ENCODE measurements around the gene ATP8B4. TPM values are rescaled to one million over a fixed set of nuclear protein-coding genes. Genes with fewer than 3 reads are reported as not detected.
"Not testable (repeated sequence)": the region's sequence is repeated elsewhere in the genome, so short reads cannot be mapped to it uniquely, and the experiment has no call there.

ATP8B4 gene
- total RNA-seq, 1 donor from 2014 or later, result 2.5 TPM

- Histone ChIP-seq H3K27ac (replicated peaks) (no peak overlapping the region), H3K4me1 (peaks cover 13% of the 10 kb centered on the region), H3K4me3 (no peak overlapping the region), H3K9me3 (replicated peaks) (no peaks in the 10 kb centered on the region), H3K27me3 (ENCODE audit: low read depth) (no peaks in the 10 kb centered on the region), H3K36me3 (no peaks in the 10 kb centered on the region)
- TF ChIP-seq CTCF (IDR thresholded peaks at IDR 0.05; ENCODE audit: borderline replicate concordance), result no peak
- intact Hi-C loops (cut with micrococcal nuclease), result no loop called here
- DNase-seq, result no peak
These were observed 19.4 kb upstream of the ATP8B4 start for GRCh38 chr15:50138391-50138790.

DNA sequence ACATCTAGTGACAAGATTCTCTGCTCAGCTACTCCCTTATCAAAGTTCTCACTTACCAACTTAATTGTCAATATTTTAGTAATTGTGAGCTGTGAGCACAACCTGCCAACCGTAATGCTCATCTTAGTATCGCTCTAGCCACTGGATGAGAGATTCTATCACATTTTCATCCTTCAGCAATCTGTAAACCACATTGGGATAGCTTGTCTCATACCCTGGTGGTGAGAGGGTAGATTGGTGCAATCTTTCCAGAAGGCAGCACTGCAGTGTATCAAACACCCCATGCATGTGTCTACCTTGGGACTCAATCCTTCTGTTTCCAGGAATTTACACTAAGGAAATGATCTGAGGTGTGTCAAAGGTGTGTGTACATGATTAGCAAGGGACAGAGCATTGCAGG, 18.9 kb upstream of the ATP8B4 start:
- Histone ChIP-seq H3K36me3 (no peaks in the 10 kb centered on the region), H3K4me3 (no peak overlapping the region), H3K9me3 (replicated peaks) (no peaks in the 10 kb centered on the region), H3K27ac (replicated peaks) (no peak overlapping the region), H3K27me3 (ENCODE audit: low read depth) (no peaks in the 10 kb centered on the region), H3K4me1 (peaks cover 13% of the 10 kb centered on the region)
- TF ChIP-seq CTCF (IDR thresholded peaks at IDR 0.05; ENCODE audit: borderline replicate concordance), result no peak
- intact Hi-C loops (cut with micrococcal nuclease), result no loop called here
- no peak for DNase-seq

- no peak overlapping the region for H3K27ac ChIP-seq (replicated peaks)
- H3K27me3 ChIP-seq (ENCODE audit: low read depth), result no peaks in the 10 kb centered on the region
- TF ChIP-seq CTCF (IDR thresholded peaks at IDR 0.05; ENCODE audit: borderline replicate concordance), result no peak
- no peaks in the 10 kb centered on the region for H3K36me3 ChIP-seq
- H3K9me3 ChIP-seq (replicated peaks), result no peaks in the 10 kb centered on the region
- H3K4me3 ChIP-seq, result no peak overlapping the region
- H3K4me1 ChIP-seq, result peaks cover 13% of the 10 kb centered on the region
- DNase-seq, result no peak
- intact Hi-C loops (cut with micrococcal nuclease), result no loop called here
These were observed 18.3 kb upstream of the ATP8B4 start for GRCh38 chr15:50137330-50137761.

DNA sequence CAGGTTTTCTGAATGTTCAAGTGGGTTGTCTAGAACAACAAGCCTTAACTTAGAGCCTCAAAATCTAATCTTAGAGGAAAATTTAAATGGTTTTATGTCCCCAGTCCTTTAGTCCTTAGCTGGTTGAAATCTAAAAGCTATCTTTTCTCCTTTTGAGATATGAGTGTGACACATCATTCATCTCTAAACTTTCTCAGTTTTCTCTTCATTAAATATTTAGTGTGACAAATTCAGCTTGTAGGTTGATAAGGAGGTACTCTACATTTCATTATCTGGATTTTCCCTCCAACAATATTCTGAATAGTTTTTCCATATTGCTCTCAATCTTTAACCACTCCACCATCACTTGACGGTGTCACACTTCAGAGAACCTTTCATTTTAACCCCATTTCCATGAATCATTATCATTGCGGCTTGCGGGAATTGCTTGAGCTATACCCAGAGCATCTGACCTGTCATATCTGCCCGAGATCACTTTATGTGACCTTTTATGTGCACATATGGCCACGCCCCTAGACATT, 16.1 kb upstream of the ATP8B4 start:
- no peak for TF ChIP-seq CTCF (IDR thresholded peaks at IDR 0.05; ENCODE audit: borderline replicate concordance)
- Histone ChIP-seq H3K27ac (replicated peaks) (no peak overlapping the region), H3K9me3 (replicated peaks) (no peaks in the 10 kb centered on the region), H3K36me3 (no peaks in the 10 kb centered on the region), H3K4me3 (no peak overlapping the region), H3K4me1 (peaks cover 13% of the 10 kb centered on the region), H3K27me3 (ENCODE audit: low read depth) (no peaks in the 10 kb centered on the region)
- intact Hi-C loops (cut with micrococcal nuclease), result no loop called here
- DNase-seq, result no peak

- Histone ChIP-seq H3K4me3 (no peak overlapping the region), H3K36me3 (no peaks in the 10 kb centered on the region), H3K9me3 (replicated peaks) (no peaks in the 10 kb centered on the region), H3K27me3 (ENCODE audit: low read depth) (no peaks in the 10 kb centered on the region), H3K27ac (replicated peaks) (no peak overlapping the region), H3K4me1 (peaks cover 13% of the 10 kb centered on the region)
- TF ChIP-seq CTCF (IDR thresholded peaks at IDR 0.05; ENCODE audit: borderline replicate concordance), result no peak
- no peak for DNase-seq
- intact Hi-C loops (cut with micrococcal nuclease), result no loop called here
These were observed 15.5 kb upstream of the ATP8B4 start for GRCh38 chr15:50134524-50135024.

GRCh38 chr15:50132251-50132984, 13.4 kb upstream of the ATP8B4 start:
- intact Hi-C loops (cut with micrococcal nuclease); DNase-seq; H3K36me3 ChIP-seq; H3K27me3 ChIP-seq (ENCODE audit: low read depth); H3K4me3 ChIP-seq; H3K9me3 ChIP-seq (replicated peaks); H3K27ac ChIP-seq (replicated peaks): not testable (repeated sequence)
- peaks cover 13% of the 10 kb centered on the region for H3K4me1 ChIP-seq

All from left ventricle myocardium inferior (tissue), 1 donor.